Adipose tissue (tissue), 3 donors: ENCODE data around the gene PRKAG3. TPM values are rescaled to one million over a fixed set of nuclear protein-coding genes. Genes with fewer than 3 reads are reported as not detected.
"Not testable (repeated sequence)": the region's sequence is repeated elsewhere in the genome, so short reads cannot be mapped to it uniquely, and the experiment has no call there.

ENCODE experiments used
- H3K27ac ChIP-seq: one replicate; pipeline ENCODE4 v1.5.1; 2013; ENCODE audit warnings: low read depth, low read length
- WGBS, 3 donors: extraction: QIAGEN DNeasy Blood & Tissue Kit; methylation state at CpG; one replicate each; pipeline ENCODE4 v1.1.7; 2013; 5-methylcytosine and 5-hydroxymethylcytosine counted together
- polyA plus RNA-seq, 3 donors: library from polyadenylated mRNA; stranded (reverse); fragments of 200-250 nt; gene quantifications; one replicate each; pipeline ENCODE4 v1.2.3, GENCODE V29; 2013
- donor health status: healthy with polysubstance abuse.
- donor health status: Bipolar disorder and iron deficiency.
- donor health status: healthy.

PRKAG3 gene
- polyA plus RNA-seq, 3 donors, result 0.06 TPM; not detected in 2

GRCh38 chr2:218852911-218853667 is 21.5 kb upstream of the PRKAG3 start:
- WGBS, 3 donors, result 18 to 23% (median 22%) methylated on average over 16 of the region's 16 CpGs
- no peak overlapping the region for H3K27ac ChIP-seq

- H3K27ac ChIP-seq, result no peak overlapping the region
- 30 to 56% (median 52%) methylated on average over 3 of the region's 3 CpGs for WGBS, 3 donors
Observed at GRCh38 chr2:218851286-218851685, 19.7 kb upstream of the PRKAG3 start.

DNA sequence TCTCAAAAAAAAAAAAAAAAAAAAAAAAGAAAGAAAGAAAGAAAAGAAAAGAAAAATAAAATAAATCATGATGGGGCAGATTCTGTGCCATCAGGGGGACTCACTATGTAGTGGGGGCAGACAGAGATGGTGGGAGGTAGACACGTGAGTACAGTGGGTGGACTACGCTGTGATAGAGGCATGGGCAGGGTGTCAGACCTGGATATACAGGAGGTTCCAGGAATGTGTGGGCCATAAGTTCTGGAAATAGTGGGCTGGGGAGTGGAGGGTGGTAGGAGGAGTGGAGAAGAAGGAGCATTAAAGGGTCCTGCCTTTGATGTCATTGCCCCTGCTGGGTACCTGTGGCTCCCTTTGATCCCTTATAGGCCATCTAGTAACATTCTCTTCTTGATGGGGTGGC is 19.2 kb upstream of the PRKAG3 start:
- WGBS, 3 donors, result 83 to 87% (median 86%) methylated on average over 2 of the region's 2 CpGs
- no peak overlapping the region for H3K27ac ChIP-seq

DNA sequence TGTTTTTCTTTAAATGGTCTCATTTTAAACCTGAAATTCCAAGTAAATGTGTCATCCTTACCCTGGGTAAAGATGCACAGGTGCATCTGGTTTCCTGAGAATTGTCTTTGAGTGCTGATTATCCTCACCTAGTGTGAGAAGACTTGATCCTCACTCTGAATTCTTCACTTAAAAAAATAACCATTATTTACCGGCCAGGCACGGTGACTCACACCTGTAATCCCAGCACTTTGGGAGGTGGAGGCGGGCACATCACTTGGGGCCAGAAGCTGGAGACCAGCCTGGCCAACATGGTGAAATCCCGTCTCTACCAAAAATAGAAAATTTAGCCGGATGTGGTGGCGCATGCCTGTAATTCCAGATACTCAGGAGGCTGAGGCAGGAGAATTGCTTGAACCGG is 18.1 kb upstream of the PRKAG3 start:
- no peak overlapping the region for H3K27ac ChIP-seq
- WGBS, 3 donors, result 74 to 78% (median 77%) methylated on average over 7 of the region's 7 CpGs

DNA sequence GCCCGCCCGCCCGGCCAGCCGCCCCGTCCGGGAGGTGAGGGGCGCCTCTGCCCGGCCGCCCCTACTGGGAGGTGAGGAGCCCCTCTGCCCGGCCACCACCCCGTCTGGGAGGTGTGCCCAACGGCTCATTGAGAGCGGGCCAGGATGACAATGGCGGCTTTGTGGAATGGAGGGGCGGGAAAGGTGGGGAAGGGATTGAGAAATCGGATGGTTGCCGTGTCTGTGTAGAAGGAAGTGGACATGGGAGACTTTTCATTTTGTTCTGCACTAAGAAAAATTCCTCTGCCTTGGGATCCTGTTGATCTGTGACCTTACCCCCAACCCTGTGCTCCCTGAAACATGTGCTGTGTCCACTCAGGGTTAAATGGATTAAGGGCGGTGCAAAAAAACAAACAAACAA is 15.4 kb upstream of the PRKAG3 start:
- not testable (repeated sequence) for H3K27ac ChIP-seq
- 65 to 82% (median 74%) methylated on average over 8 to 17 of the region's 18 CpGs for WGBS, 3 donors

- H3K27ac ChIP-seq, result not testable (repeated sequence)
- 73 to 80% (median 76%) methylated on average over 5 of the region's 5 CpGs for WGBS, 3 donors
Observed at GRCh38 chr2:218844334-218844733, 12.7 kb upstream of the PRKAG3 start.

DNA sequence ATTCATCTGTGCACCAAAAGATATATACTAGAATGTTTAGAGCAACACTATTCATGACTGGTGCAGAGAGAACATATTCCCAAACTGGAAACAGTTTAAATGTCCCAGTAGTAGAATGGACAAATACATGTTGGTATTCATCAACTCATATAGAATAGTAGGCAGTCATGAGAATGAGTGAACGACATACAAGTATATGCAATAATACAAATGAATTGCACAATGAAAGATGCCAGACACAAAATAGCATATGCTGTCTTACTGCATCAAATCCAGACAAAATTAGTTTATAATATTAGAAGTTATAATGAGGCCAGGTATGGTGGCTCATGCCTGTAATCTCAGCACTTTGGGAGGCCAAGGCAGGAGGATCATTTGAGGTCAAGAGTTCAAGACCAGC is 8.3 kb upstream of the PRKAG3 start:
- WGBS, 3 donors, result 46 to 67% (median 59%) methylated on average over 1 of the region's 1 CpG
- H3K27ac ChIP-seq, result no peak overlapping the region

- H3K27ac ChIP-seq, result no peak overlapping the region
- WGBS, 3 donors, result 43 to 66% (median 47%) methylated on average over 4 of the region's 4 CpGs
Observed at GRCh38 chr2:218839430-218839829, 7.8 kb upstream of the PRKAG3 start.

- no peak overlapping the region for H3K27ac ChIP-seq
- WGBS, 3 donors, result 46 to 91% (median 81%) methylated on average over 2 of the region's 2 CpGs
Observed at GRCh38 chr2:218837495-218837894, 5.9 kb upstream of the PRKAG3 start.

DNA sequence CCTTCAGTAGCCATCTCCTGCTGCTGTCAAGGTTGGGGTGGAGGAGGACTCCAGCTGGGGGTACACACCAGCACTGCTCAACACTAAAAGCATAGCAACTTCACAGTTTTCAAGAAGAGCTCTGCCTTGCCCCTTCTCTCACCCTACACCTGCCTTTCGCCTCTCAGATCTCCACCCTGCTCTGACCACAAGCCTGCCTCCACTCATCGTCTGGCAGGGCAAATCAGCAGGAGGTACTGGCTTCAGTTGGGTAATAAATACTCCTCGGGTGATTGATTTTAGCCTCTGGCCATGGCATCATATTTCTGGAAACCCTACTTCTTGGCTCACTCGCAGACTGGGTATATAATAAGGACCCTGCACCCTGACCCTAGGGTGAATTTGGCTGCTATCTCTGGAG is 3.1 kb upstream of the PRKAG3 start:
- 46 to 73% (median 63%) methylated on average over 4 of the region's 4 CpGs for WGBS, 3 donors
- H3K27ac ChIP-seq, result no peak overlapping the region

DNA sequence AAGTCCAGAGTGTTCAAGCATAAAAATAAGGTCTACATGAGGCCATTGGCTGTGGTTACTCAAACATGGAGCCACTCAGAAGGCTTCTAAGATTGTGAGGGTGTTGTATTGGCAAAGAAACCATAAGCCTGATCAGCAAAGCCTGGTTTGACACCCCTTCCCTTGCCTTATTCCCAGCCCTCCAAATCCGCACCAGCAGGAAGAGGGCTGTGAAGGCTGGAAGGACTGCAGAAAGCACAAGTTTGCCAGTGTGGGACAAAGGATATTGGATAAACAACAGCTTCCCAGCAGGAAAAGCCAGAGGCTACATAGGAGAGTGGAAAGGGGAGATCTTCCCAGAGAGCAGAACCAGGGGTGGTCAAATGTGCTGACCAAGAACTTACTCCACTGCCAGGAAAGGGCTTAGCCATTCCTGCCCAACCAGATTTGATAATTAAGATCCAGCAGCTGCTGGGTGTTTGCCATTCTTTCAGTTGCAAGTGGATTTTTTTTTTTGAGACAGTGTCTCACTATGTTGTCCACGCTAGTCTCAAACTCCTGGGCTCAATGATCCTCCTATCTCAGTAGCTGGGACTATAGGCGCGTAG is 1.5 kb upstream of the PRKAG3 start:
- 68 to 84% (median 82%) methylated on average over 4 of the region's 4 CpGs for whole genome bisulfite sequencing, 3 donors
- H3K27ac ChIP-seq, result no peak overlapping the region

GRCh38 chr2:218832520-218832919 is 917 bp upstream of the PRKAG3 start:
- no peak overlapping the region for H3K27ac ChIP-seq
- 61 to 69% (median 67%) methylated on average over 3 of the region's 3 CpGs for WGBS, 3 donors

DNA sequence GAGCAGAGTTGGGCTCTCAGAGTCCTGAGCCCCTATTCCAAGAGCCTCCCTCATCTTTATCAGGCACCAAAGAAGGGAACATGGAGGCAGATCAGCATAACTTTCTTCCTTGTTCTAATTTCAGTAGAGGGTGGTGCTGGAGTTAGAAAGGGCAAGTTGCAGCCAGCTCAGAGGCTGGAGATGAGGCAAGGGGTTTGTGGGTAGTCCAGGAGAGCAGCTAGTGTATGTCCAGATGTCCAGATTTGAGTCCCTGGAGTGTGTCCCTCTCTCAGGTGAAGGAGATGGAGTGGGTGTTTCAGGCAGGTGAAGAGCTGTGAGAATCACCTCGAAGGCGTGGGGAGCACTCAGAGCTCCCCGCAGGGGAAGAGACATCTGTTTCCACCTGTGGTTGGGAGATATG is 478 bp upstream of the PRKAG3 start:
- no peak overlapping the region for H3K27ac ChIP-seq
- 79 to 85% (median 81%) methylated on average over 3 of the region's 3 CpGs for WGBS, 3 donors

DNA sequence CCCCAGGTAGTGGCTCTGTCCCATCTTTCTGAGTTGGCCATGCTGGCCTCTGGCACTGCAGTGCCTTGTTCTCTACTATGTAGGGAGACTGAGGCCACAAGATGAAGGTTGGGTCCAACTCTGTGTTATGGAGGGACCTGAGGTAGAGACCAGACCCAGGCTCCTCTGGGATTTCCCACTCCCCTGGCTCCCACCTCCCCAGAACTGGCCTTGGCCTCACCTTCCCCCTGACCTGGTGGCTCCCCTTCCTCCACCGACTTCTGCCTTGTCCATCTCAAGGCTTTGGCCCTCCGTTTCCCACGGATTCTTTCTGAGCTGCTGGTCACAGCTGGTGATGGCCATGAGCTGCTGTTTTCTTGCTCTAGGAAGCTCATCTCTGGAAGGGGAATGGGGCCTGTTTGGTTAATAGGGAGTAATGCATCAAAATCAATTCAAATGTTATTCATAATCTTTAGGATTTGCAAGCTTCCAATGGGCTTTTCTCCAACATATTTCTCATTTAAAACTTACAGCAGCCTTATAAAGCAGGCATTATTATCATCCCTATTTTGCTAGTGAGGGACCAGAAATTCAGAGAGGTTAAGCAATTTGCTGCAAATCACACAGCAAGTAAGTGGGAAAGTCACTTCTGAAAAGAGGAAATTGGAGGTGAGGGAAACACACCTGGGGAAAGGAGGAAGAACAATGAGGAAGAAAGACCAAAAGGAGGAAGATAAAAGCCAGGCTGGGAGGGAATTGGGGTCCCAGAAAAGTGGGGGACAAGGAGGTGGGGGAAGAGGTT is 887 bp downstream of the PRKAG3 start:
- H3K27ac ChIP-seq, result no peak overlapping the region
- 66 to 84% (median 70%) methylated on average over 3 of the region's 3 CpGs for WGBS, 3 donors

GRCh38 chr2:218829868-218830451 is 1.6 kb downstream of the PRKAG3 start:
- no peak overlapping the region for H3K27ac ChIP-seq
- 68 to 76% (median 70%) methylated on average over 15 to 17 of the region's 17 CpGs for WGBS, 3 donors

GRCh38 chr2:218828477-218828778 is 3.2 kb downstream of the PRKAG3 start:
- 74 to 86% (median 85%) methylated on average over 4 of the region's 4 CpGs for WGBS, 3 donors
- H3K27ac ChIP-seq, result no peak overlapping the region

DNA sequence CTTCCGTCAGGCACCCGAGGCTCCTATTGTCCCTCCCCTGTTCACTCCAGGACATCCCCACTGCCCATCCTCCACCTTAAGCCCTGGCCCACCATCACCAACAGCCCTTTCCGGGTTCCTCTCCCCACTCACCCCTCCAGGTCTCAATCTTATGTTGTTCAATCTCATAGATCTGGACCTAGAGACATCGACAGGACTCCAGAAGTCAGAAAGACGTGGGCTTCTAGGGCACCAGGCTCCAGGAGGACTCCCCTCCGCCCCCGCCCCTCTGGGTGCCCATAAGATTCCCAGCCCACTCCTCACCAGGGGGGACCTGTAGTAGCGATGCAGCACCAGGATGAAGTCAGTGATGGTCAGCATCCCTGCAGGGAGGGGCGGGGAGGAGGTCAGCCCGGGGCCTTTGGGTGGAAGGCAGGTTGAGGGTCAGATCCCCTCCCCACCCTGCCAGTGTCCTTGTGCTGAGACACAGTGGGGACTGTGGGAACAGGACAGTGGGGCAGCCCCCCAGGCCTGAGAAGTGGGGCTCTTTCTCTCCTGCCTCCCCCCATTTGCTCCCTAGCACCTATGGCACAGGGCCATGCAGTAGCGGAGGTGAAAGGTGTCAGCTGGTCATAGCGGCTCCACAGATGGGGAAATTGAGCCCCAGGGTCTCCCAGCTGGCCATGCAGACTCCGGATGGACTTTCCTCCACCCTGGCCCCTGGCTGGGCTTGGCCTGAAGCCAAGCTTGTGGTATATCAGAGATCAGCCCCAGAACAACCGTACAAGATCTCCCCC is 3.7 kb downstream of the PRKAG3 start:
- 63 to 72% (median 72%) methylated on average over 13 to 14 of the region's 14 CpGs for WGBS, 3 donors
- H3K27ac ChIP-seq, result no peak overlapping the region

DNA sequence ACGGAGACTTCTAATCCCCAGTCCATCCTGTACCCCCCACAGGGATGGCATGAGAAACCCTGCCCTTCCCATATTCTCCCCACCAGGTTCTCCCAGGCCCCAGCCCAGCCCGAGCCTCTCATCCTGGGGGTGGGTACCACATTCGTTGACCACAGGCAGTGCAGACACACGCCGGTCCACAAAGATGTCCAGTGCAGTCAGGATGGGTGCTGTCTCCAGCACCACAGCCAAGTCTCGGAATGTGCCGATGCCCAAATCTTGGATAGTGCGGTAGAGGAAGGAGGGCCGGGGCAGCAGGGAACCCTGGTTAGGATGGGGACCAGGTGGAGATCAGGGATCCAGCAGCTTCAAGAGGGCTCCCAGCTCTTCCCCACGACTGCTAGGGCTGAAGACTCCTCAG is 4.8 kb downstream of the PRKAG3 start:
- WGBS, 3 donors, result 87 to 90% (median 88%) methylated on average over 10 of the region's 10 CpGs
- H3K27ac ChIP-seq, result no peak overlapping the region

- WGBS, 3 donors, result 83 to 96% (median 90%) methylated on average over 7 of the region's 7 CpGs
- no peak overlapping the region for H3K27ac ChIP-seq
Observed at GRCh38 chr2:218824004-218824403, 7.6 kb downstream of the PRKAG3 start.
